H9 (cell line): ENCODE results near the gene SEMA3E. TPM values are rescaled to one million over a fixed set of nuclear protein-coding genes. Genes with fewer than 3 reads are reported as not detected.

ENCODE experiments used
- DNase-seq: peaks from one replicate; pipeline ENCODE4 v3.0.0-alpha.2; 2017
- H2AFZ ChIP-seq: one replicate; pipeline ENCODE4 v1.6.1; 2013; ENCODE audit warnings: mild to moderate bottlenecking, low read length, control low read depth, moderate library complexity
- H2AK5ac ChIP-seq: 2 replicates; pipeline ENCODE4 v1.6.1; 2013; ENCODE audit warnings: low read length, control low read depth, mixed read lengths; ENCODE audit not compliant: insufficient read length
- H2BK120ac ChIP-seq: one replicate; pipeline ENCODE4 v1.6.1; 2013; ENCODE audit warnings: low read depth, mild to moderate bottlenecking, low read length, control low read depth, inconsistent platforms; ENCODE audit not compliant: poor library complexity, severe bottlenecking
- H2BK12ac ChIP-seq: 2 replicates; pipeline ENCODE4 v1.6.1; 2013; ENCODE audit warnings: low read length, control low read depth, mixed read lengths, low read depth; ENCODE audit not compliant: insufficient read length
- H2BK15ac ChIP-seq: 2 replicates; pipeline ENCODE4 v1.6.1; 2013; ENCODE audit warnings: low read depth, low read length, control low read depth
- H2BK20ac ChIP-seq: one replicate; pipeline ENCODE4 v1.6.1; 2013; ENCODE audit warnings: low read depth, mild to moderate bottlenecking, low read length, control low read depth, inconsistent platforms; ENCODE audit not compliant: poor library complexity, severe bottlenecking
- H2BK5ac ChIP-seq: 2 replicates; pipeline ENCODE4 v1.6.1; 2013; ENCODE audit warnings: low read length, control low read depth, mixed read lengths; ENCODE audit not compliant: insufficient read length
- H3K14ac ChIP-seq: 2 replicates; pipeline ENCODE4 v1.6.1; 2013; ENCODE audit warnings: low read length, control low read depth; ENCODE audit not compliant: insufficient read depth
- H3K18ac ChIP-seq: 2 replicates; pipeline ENCODE4 v1.6.1; 2013; ENCODE audit warnings: low read depth, mild to moderate bottlenecking, mixed read lengths, low read length, control low read depth; ENCODE audit not compliant: insufficient read length
- H3K23ac ChIP-seq: 2 replicates; pipeline ENCODE4 v1.6.1; 2013; ENCODE audit warnings: low read length, control low read depth, mixed read lengths, low read depth; ENCODE audit not compliant: insufficient read length
- H3K23me2 ChIP-seq: 2 replicates; pipeline ENCODE4 v1.6.1; 2013; ENCODE audit warnings: low read depth, mild to moderate bottlenecking, mixed read lengths, low read length, control low read depth; ENCODE audit not compliant: insufficient read length, poor library complexity, severe bottlenecking
- H3K27ac ChIP-seq: 2 replicates; pipeline ENCODE4 v1.5.1; 2013; ENCODE audit warnings: low read length, control low read depth, mixed read lengths, low read depth; ENCODE audit not compliant: insufficient read length
- H3K27me3 ChIP-seq: 2 replicates; pipeline ENCODE4 v1.6.1; 2013; ENCODE audit warnings: low read length, control low read depth, inconsistent platforms; ENCODE audit not compliant: insufficient read depth
- H3K4ac ChIP-seq: 2 replicates; pipeline ENCODE4 v1.6.1; 2013; ENCODE audit warnings: low read depth, mild to moderate bottlenecking, control low read depth, inconsistent platforms, low read length, moderate library complexity
- H3K4me1 ChIP-seq: 2 replicates; pipeline ENCODE4 v1.6.1; 2013; ENCODE audit warnings: low read length, control low read depth, inconsistent platforms; ENCODE audit not compliant: insufficient read depth
- H3K4me2 ChIP-seq: 2 replicates; pipeline ENCODE4 v1.6.1; 2013; ENCODE audit warnings: low read length, control low read depth, mixed read lengths; ENCODE audit not compliant: insufficient read length, insufficient read depth
- H3K56ac ChIP-seq: 2 replicates; pipeline ENCODE4 v1.6.1; 2013; ENCODE audit warnings: low read depth, mild to moderate bottlenecking, mixed read lengths, low read length, control low read depth; ENCODE audit not compliant: insufficient read length
- H3K79me1 ChIP-seq: 2 replicates; pipeline ENCODE4 v1.6.1; 2013; ENCODE audit warnings: low read depth, mild to moderate bottlenecking, moderate library complexity, low read length, control low read depth, inconsistent platforms; ENCODE audit not compliant: insufficient read depth, poor library complexity, severe bottlenecking
- H3K79me2 ChIP-seq: 2 replicates; pipeline ENCODE4 v1.6.1; 2013; ENCODE audit warnings: low read length, control low read depth, inconsistent platforms; ENCODE audit not compliant: insufficient read depth
- H3K9ac ChIP-seq: 2 replicates; pipeline ENCODE4 v1.6.1; 2013; ENCODE audit warnings: low read length, control low read depth, mixed read lengths; ENCODE audit not compliant: insufficient read length; ENCODE audit errors: extremely low read depth
- H3K9me3 ChIP-seq: one replicate; pipeline ENCODE4 v1.6.1; 2013; ENCODE audit warnings: low read depth, low read length, inconsistent platforms; ENCODE audit not compliant: control insufficient read depth
- H3T11ph ChIP-seq: one replicate; pipeline ENCODE4 v1.6.1; 2013; ENCODE audit warnings: mild to moderate bottlenecking, low read length, control low read depth, inconsistent platforms
- H4K20me1 ChIP-seq: one replicate; pipeline ENCODE4 v1.6.1; 2013; ENCODE audit not compliant: control insufficient read depth, insufficient read length, insufficient read depth
- H4K5ac ChIP-seq: 2 replicates; pipeline ENCODE4 v1.6.1; 2013; ENCODE audit warnings: low read depth, mild to moderate bottlenecking, mixed read lengths, low read length, control low read depth; ENCODE audit not compliant: insufficient read length
- H4K8ac ChIP-seq: replicated peaks from 2 replicates; pipeline ENCODE4 v1.6.1; 2013; ENCODE audit warnings: low read length, control low read depth, mixed read lengths, low read depth; ENCODE audit not compliant: insufficient read length
- H4K91ac ChIP-seq: 2 replicates; pipeline ENCODE4 v1.6.1; 2013; ENCODE audit warnings: low read depth, mild to moderate bottlenecking, moderate library complexity, mixed read lengths, low read length, control low read depth; ENCODE audit not compliant: insufficient read length
- H3K27ac Mint-ChIP-seq, 3 experiments: 2 replicates in 2 of 3; 3 replicates in 1 of 3; pipeline ENCODE4 v1.8.0; 2020 to 2021; ENCODE audit warnings: mixed read lengths in 3 of 3, mild to moderate bottlenecking in 1 of 3, moderate library complexity in 1 of 3
- H3K27me3 Mint-ChIP-seq: 2 replicates; pipeline ENCODE4 v1.8.0; 2021; ENCODE audit warnings: low read depth, mild to moderate bottlenecking, moderate library complexity, mixed read lengths
- H3K36me3 Mint-ChIP-seq, 3 experiments: 2 replicates in 2 of 3; 3 replicates in 1 of 3; pipeline ENCODE4 v1.8.0; 2020 to 2021; ENCODE audit warnings: low read depth in 3 of 3, mixed read lengths in 3 of 3; ENCODE audit not compliant: insufficient read depth in 1 of 3
- H3K4me1 Mint-ChIP-seq, 2 experiments: 2 replicates each; pipeline ENCODE4 v1.8.0; 2020; ENCODE audit warnings: mixed read lengths in 2 of 2
- H3K4me3 Mint-ChIP-seq, 2 experiments: 2 replicates in 1 of 2; 3 replicates in 1 of 2; pipeline ENCODE4 v1.8.0; 2020 to 2021; ENCODE audit warnings: mild to moderate bottlenecking in 2 of 2, mixed read lengths in 2 of 2, moderate library complexity in 1 of 2
- H3K9me3 Mint-ChIP-seq, 2 experiments: 2 replicates in 1 of 2; 3 replicates in 1 of 2; pipeline ENCODE4 v1.8.0; 2020; ENCODE audit warnings: mild to moderate bottlenecking in 2 of 2, mixed read lengths in 2 of 2, moderate library complexity in 1 of 2
- CTCF ChIP-seq: fragments of 200-600 bp; sonication (generic); conservative IDR thresholded peaks from 3 replicates; pipeline ENCODE4 v1.8.0; 2021; ENCODE audit warnings: antibody characterized with exemption, mild to moderate bottlenecking
- WGBS: extraction: QIAGEN DNeasy Blood & Tissue Kit; methylation state at CpG from one replicate; pipeline ENCODE4 v1.1.7; 2013; ENCODE audit warnings: missing lambda C conversion rate, low lambda C conversion rate, mixed read lengths; ENCODE audit not compliant: insufficient read length; ENCODE audit errors: extremely low coverage; 5-methylcytosine and 5-hydroxymethylcytosine counted together
- total RNA-seq: library from RNA; stranded (reverse); gene quantifications from 2 replicates; pipeline ENCODE4 v1.2.1, GENCODE V29; 2021

Gene SEMA3E
- total RNA-seq, 1 experiment from 2014 or later = 0.39 TPM

DNA sequence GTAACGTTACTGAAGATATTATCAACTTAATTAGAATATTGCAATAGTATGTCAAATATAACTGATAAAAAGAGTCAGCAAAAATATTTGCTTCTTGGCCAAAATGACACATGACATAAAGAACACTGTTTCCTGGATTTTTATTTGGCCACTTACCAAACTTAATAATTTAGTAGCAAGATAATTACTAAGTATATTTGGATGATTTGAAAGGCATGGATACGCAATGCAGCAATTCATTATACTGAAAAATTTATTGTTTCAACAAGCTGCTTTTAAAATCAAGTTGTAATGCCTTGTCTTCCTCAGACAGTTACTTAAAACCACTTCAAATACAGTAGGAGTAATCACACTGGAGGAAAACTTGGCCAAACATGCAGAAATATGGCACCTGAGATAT, 234.0 kb downstream of the SEMA3E start:
- Histone ChIP-seq H3K18ac (no peak overlapping the region), H4K20me1 (no peaks in the 10 kb centered on the region), H3K4ac (no peak overlapping the region), H2BK15ac (no peak overlapping the region), H3K4me1 (no peaks in the 10 kb centered on the region; the same call in 1 of the 2 replicates), H3K14ac (no peak overlapping the region), H2BK120ac (no peak overlapping the region), H4K8ac (no peak overlapping the region), H3K27ac (no peak overlapping the region), H3K27me3 (no peaks in the 10 kb centered on the region), H3K23me2 (no peaks in the 10 kb centered on the region), H3K79me1 (no peaks in the 10 kb centered on the region), H3K9me3 (no peaks in the 10 kb centered on the region), H3K9ac (no peak overlapping the region), H2BK12ac (no peak overlapping the region), H2BK5ac (no peak overlapping the region), H3K79me2 (no peaks in the 10 kb centered on the region), H3K23ac (no peak overlapping the region), H3T11ph (no peak overlapping the region), H3K56ac (no peak overlapping the region), H4K91ac (no peak overlapping the region), H2AFZ (no peak overlapping the region), H3K4me2 (no peak overlapping the region), H2AK5ac (no peak overlapping the region), H2BK20ac (no peak overlapping the region), H4K5ac (no peak overlapping the region)
- Mint-ChIP-seq H3K36me3 (no peaks in the 10 kb centered on the region), H3K27ac (peak overlapping the region in 2 of 3 experiments; percentile 28 to 92; a peak in 1 of 7 replicates), H3K4me3 (no peak overlapping the region), H3K4me1 (peaks cover 29 to 43% of the 10 kb centered on the region in 2 experiments), H3K27me3 (no peaks in the 10 kb centered on the region), H3K9me3 (no peaks in the 10 kb centered on the region)
- DNase-seq = no peak
- no CpG with 5 or more reads among the region's 2 CpGs for whole genome bisulfite sequencing
- TF ChIP-seq CTCF = no peak
